Measurements from ENCODE around the gene FOLR3. TPM values are rescaled to one million over a fixed set of nuclear protein-coding genes. Genes with fewer than 3 reads are reported as not detected.

FOLR3 gene
- total RNA-seq, 2 donors from 2014 or later, result not detected

DNA sequence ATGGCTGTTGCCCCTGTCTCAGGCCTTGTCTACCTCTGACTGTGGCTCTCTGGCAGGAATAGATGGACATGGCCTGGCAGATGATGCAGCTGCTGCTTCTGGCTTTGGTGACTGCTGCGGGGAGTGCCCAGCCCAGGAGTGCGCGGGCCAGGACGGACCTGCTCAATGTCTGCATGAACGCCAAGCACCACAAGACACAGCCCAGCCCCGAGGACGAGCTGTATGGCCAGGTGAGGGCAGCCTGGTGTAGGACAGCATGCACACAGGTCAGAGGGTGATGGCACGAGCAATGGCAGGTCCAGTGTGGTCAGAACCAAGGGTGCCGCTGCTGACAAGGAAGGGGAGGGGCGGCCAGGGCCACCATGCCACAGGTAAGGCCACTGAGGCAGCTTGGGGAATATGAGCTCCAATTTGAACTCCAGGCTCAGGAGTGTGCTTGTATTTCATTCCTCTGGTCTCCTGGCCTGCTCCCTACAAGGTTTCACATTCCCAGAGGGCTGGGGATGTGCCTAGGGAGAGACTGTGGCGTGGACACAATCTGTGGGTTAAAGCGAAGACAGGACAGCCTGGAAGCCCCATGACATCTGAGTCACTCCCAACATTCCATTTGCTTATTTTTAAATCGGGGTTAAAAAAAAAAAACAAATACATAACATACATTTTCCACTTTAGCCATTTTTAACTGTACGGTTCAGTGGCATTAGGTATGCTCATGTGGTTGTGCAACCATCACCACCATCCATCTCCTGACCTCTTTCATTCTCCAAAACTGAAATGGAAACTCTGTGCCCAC, 562 bp downstream of the FOLR3 start:
- TF ChIP-seq, protein P1, sequence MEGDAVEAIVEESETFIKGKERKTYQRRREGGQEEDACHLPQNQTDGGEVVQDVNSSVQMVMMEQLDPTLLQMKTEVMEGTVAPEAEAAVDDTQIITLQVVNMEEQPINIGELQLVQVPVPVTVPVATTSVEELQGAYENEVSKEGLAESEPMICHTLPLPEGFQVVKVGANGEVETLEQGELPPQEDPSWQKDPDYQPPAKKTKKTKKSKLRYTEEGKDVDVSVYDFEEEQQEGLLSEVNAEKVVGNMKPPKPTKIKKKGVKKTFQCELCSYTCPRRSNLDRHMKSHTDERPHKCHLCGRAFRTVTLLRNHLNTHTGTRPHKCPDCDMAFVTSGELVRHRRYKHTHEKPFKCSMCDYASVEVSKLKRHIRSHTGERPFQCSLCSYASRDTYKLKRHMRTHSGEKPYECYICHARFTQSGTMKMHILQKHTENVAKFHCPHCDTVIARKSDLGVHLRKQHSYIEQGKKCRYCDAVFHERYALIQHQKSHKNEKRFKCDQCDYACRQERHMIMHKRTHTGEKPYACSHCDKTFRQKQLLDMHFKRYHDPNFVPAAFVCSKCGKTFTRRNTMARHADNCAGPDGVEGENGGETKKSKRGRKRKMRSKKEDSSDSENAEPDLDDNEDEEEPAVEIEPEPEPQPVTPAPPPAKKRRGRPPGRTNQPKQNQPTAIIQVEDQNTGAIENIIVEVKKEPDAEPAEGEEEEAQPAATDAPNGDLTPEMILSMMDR (IDR thresholded peaks at IDR 0.05), result no peak
- Histone ChIP-seq H3K27me3 (no peaks in the 10 kb centered on the region), H3K27ac (no peak overlapping the region), H3K36me3 (no peaks in the 10 kb centered on the region), H3K9me3 (no peaks in the 10 kb centered on the region), H3K9ac (ENCODE audit: low read depth in 2 of 2, low read length in 2 of 2) (no peak overlapping the region), H3K4me1 (no peaks in the 10 kb centered on the region), H3K4me3 (no peak overlapping the region)
- no peak for DNase-seq
- intact Hi-C loops (cut with DNase I), result no loop called here

DNA sequence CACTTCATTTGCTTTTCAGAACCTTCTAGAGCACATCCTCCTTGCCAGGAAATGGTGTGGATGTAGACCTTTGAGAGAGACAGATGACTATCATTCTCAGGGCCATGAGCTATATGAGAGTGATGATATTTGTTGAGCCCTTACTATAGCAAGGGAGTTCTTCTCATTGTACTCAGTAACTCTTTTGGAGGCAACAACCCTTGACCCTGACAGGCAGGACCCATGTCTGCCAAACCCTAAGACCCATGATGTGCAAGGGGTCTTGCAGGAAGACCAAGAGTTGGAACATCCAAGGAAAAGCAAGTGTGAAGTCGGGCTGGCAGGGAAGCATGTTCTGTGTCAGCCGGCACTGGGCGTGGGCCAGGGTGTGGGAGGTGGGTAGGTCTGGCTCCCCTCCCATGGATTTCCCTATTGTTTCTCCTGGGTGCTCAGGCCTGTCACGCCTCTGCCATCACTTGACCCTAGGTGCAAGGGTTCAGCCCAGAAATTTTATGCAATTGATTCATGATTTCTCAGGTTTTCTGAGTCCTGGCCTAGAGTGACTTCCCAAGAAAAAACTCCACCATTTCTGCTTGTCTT, 1.2 kb downstream of the FOLR3 start:
- Histone ChIP-seq H3K4me1 (no peaks in the 10 kb centered on the region), H3K27me3 (no peaks in the 10 kb centered on the region), H3K9ac (ENCODE audit: low read depth in 2 of 2, low read length in 2 of 2) (no peak overlapping the region), H3K36me3 (no peaks in the 10 kb centered on the region), H3K4me3 (no peak overlapping the region), H3K27ac (no peak overlapping the region), H3K9me3 (no peaks in the 10 kb centered on the region)
- intact Hi-C loops (cut with DNase I), result no loop called here
- DNase-seq, result peak; percentile 25
- TF ChIP-seq, protein P1 (IDR thresholded peaks at IDR 0.05), result no peak

DNA sequence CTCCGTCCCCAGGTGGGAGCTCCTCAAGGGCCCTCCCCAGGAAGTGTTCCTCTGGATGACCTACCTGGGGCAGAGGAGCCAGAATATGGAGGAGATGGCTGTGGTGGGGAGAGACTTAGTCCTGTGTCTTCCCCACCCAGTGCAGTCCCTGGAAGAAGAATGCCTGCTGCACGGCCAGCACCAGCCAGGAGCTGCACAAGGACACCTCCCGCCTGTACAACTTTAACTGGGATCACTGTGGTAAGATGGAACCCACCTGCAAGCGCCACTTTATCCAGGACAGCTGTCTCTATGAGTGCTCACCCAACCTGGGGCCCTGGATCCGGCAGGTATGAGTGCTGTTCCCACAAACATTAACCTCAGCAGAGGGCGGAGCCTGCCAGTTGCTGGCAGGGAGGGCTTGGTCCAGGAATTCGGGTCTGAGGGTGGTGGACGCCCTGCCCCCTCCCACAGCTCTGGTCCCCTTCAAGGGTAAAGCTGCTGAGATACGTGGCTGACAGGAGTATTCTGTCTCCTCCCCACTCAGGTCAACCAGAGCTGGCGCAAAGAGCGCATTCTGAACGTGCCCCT, 3.4 kb downstream of the FOLR3 start:
- no peak for DNase-seq
- TF ChIP-seq, protein P1 (IDR thresholded peaks at IDR 0.05), result no peak
- intact Hi-C loops (cut with DNase I), result no loop called here
- no peaks in the 10 kb centered on the region for H3K4me1 ChIP-seq
- no peak overlapping the region for H3K9ac ChIP-seq (ENCODE audit: low read depth in 2 of 2, low read length in 2 of 2)
- no peaks in the 10 kb centered on the region for H3K36me3 ChIP-seq
- H3K27me3 ChIP-seq, result no peaks in the 10 kb centered on the region
- H3K9me3 ChIP-seq, result no peaks in the 10 kb centered on the region
- no peak overlapping the region for H3K27ac ChIP-seq
- H3K4me3 ChIP-seq, result no peak overlapping the region

DNA sequence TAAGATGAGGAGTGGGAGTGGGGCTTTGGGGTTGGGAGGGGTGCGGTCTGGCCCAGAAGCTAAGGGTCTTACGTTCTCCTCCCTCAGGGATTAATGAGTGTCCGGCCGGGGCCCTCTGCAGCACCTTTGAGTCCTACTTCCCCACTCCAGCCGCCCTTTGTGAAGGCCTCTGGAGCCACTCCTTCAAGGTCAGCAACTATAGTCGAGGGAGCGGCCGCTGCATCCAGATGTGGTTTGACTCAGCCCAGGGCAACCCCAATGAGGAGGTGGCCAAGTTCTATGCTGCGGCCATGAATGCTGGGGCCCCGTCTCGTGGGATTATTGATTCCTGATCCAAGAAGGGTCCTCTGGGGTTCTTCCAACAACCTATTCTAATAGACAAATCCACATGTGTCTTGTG, 4.0 kb downstream of the FOLR3 start:
- no peak for DNase-seq
- Histone ChIP-seq H3K4me3 (no peak overlapping the region), H3K27ac (no peak overlapping the region), H3K27me3 (no peaks in the 10 kb centered on the region), H3K36me3 (no peaks in the 10 kb centered on the region), H3K4me1 (no peaks in the 10 kb centered on the region), H3K9ac (ENCODE audit: low read depth in 2 of 2, low read length in 2 of 2) (no peak overlapping the region), H3K9me3 (no peaks in the 10 kb centered on the region)
- intact Hi-C loops (cut with DNase I), result no loop called here
- TF ChIP-seq, protein P1 (IDR thresholded peaks at IDR 0.05), result no peak

DNA sequence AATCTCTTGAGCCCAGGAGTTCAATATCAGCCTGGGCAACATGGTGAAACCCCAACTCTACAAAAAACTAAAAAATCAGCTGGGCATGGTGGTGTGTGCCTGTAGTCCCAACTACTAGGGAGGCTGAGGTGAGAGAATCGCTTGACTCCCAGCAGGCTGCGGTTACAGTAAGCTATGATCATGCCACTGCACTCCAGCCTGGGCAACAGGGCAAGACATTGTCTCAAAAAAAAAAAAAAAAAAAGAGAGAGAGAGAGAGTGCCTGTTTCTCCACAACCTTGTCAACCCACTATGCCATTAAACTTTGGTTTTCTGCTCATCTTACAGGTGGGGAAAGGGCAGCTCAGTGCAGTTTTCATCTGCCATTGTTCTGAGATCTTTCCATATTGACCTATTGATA, 5.1 kb downstream of the FOLR3 start:
- intact Hi-C loops (cut with DNase I), result loop anchor here (5.0 kb wide), 1 partner anchor 42 kb away; no protein-coding TSS in a partner anchor
- TF ChIP-seq, protein P1 (IDR thresholded peaks at IDR 0.05), result no peak
- Histone ChIP-seq H3K36me3 (no peaks in the 10 kb centered on the region), H3K4me3 (no peak overlapping the region), H3K27me3 (no peaks in the 10 kb centered on the region), H3K4me1 (no peaks in the 10 kb centered on the region), H3K27ac (no peak overlapping the region), H3K9me3 (no peaks in the 10 kb centered on the region), H3K9ac (ENCODE audit: low read depth in 2 of 2, low read length in 2 of 2) (no peak overlapping the region)
- DNase-seq, result no peak
